ENCODE measurements around the gene LAMTOR2. TPM values are rescaled to one million over a fixed set of nuclear protein-coding genes. Genes with fewer than 3 reads are reported as not detected.

Gene LAMTOR2
- total RNA-seq, 1 experiment from 2014 or later = 63.4 TPM

DNA sequence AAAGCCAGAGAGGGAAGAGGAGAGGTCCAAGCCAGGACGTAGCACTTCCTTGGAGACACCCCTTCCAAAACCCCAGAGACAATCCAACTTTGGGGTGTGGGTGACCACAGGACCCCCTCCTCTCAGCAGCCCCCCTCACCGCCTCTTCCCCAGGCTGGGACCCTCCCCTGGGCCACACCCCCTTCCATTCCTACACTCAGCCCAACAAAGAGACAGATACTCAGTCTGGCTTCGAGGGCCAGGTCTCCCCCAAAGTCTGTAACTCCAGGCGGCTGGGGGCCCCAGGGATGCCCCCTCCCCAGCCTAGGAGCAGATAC lies 26.2 kb downstream of the LAMTOR2 start:
- H3K27ac ChIP-seq (ENCODE audit: low read length) = peak overlapping the region; percentile 68
- no peaks in the 10 kb centered on the region for H3K27me3 ChIP-seq (ENCODE audit: control insufficient read depth, insufficient read depth, low read length)
- in situ Hi-C loops (cut with HindIII; ENCODE audit: low pct_unique_long_range_greater_than_20kb, low sequenced_read_pairs) = no loop called here
- no peaks in the 10 kb centered on the region; the same call in 1 of the 2 replicates for H3K36me3 ChIP-seq (ENCODE audit: control insufficient read depth, insufficient read depth, low read length)
- peak overlapping the region; percentile 66 to 74 for H3K4me3 ChIP-seq (ENCODE audit: low read depth in 2 of 2, low read length in 2 of 2)
- POLR2A ChIA-PET = no interaction called here
- no TSS peak for BruUV-seq (replicated peaks)
- intact Hi-C loops (cut with micrococcal nuclease; ENCODE audit: unreplicated experiment) = no loop called here
- no peak for TF ChIP-seq SIN3A (IDR thresholded peaks at IDR 0.05; ENCODE audit: borderline replicate concordance, insufficient read depth, low read depth, low read length)
- TF ChIP-seq POLR2AphosphoS5 (IDR thresholded peaks at IDR 0.05; ENCODE audit: low read depth, low read length) = no peak
- TF ChIP-seq CTCF (IDR thresholded peaks at IDR 0.05) = no peak
- TF ChIP-seq REST (IDR thresholded peaks at IDR 0.05; ENCODE audit: insufficient read depth in 1 of 2, low read depth in 2 of 2, low read length in 1 of 2) = no peak
- TF ChIP-seq TCF7L2 (IDR thresholded peaks at IDR 0.05; ENCODE audit: low read depth, low read length) = no peak
- H3K9me3 ChIP-seq (ENCODE audit: control insufficient read depth, insufficient read depth, low read depth, low read length) = no peaks in the 10 kb centered on the region
- peaks cover 13% of the 10 kb centered on the region for H3K4me1 ChIP-seq (ENCODE audit: control insufficient read depth, insufficient read depth, low read length)
- CTCF ChIA-PET = no interaction called here
- DNase-seq (ENCODE audit: low read depth, low spot score) (no peak), ATAC-seq (no peak)

DNA sequence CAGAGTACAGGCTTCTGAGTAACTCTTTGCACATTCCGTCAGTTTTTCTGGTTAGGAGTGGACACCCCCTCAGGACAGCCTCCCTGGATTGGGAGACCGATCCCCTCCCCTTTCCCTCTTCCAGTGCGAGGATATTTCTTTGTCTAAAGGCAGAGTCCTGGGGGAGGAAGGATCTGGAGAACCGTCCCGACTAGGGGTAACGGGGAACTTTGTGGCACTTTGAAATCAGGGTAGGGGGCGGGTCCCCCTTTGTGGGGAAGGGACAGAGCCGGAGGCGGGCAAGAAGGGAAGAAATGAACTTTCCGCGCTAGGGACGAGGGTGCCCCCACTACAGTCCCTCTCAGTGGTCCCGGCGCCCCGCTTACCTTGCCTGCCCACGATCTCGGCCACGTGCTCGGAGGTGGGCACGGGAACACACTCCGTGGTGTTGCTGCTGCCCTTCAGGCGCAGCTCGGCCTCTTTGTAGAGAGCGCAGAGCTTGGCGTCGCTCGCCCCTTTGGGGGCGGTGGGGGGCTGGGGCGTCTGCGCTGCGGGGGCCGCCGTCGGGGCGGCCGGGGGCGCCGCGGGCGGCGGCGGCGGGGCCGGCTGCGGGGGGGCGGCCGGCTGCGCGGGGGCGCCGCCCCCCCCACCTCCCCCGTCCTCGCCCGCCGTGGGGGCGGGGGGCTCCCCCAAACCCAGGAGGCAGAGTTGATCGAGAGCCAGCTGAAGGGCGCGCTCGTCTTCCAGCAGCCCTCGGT lies 26.8 kb downstream of the LAMTOR2 start:
- no TSS peak for BruUV-seq (replicated peaks)
- TF ChIP-seq REST (IDR thresholded peaks at IDR 0.05; ENCODE audit: insufficient read depth in 1 of 2, low read depth in 2 of 2, low read length in 1 of 2) (no peak), TCF7L2 (IDR thresholded peaks at IDR 0.05; ENCODE audit: low read depth, low read length) (no peak), CTCF (IDR thresholded peaks at IDR 0.05) (no peak), SIN3A (IDR thresholded peaks at IDR 0.05; ENCODE audit: borderline replicate concordance, insufficient read depth, low read depth, low read length) (no peak)
- Histone ChIP-seq H3K4me3 (ENCODE audit: low read depth in 2 of 2, low read length in 2 of 2) (peak overlapping the region; percentile 66 to 74), H3K27ac (ENCODE audit: low read length) (peak overlapping the region; percentile 68), H3K36me3 (ENCODE audit: control insufficient read depth, insufficient read depth, low read length) (no peaks in the 10 kb centered on the region; the same call in 1 of the 2 replicates), H3K4me1 (ENCODE audit: control insufficient read depth, insufficient read depth, low read length) (peaks cover 10% of the 10 kb centered on the region), H3K27me3 (ENCODE audit: control insufficient read depth, insufficient read depth, low read length) (no peaks in the 10 kb centered on the region), H3K9me3 (ENCODE audit: control insufficient read depth, insufficient read depth, low read depth, low read length) (no peaks in the 10 kb centered on the region)
- intact Hi-C loops (cut with micrococcal nuclease; ENCODE audit: unreplicated experiment) (no loop called here), in situ Hi-C loops (cut with HindIII; ENCODE audit: low pct_unique_long_range_greater_than_20kb, low sequenced_read_pairs) (no loop called here)
- POLR2A ChIA-PET = no interaction called here
- ATAC-seq = no peak
- CTCF ChIA-PET = no interaction called here
- no peak for DNase-seq (ENCODE audit: low read depth, low spot score)
